K562 (cell line): ENCODE results near the gene MAD1L1. TPM values are rescaled to one million over a fixed set of nuclear protein-coding genes. Genes with fewer than 3 reads are reported as not detected.

Source experiments
- BRF1 ChIP-seq: IDR thresholded peaks from 3 replicates; pipeline ENCODE4 v1.6.1; 2011; ENCODE audit warnings: borderline replicate concordance, mild to moderate bottlenecking; ENCODE audit not compliant: insufficient read length; ENCODE audit errors: extremely low read depth
- ESRRA ChIP-seq: fragments of 450-650 bp; IDR thresholded peaks from 2 replicates; pipeline ENCODE4 v1.6.1; 2014; ENCODE audit warnings: low read depth, mild to moderate bottlenecking, moderate library complexity, borderline replicate concordance
- FOXP1 ChIP-seq: sonication (generic); formaldehyde crosslinking; IDR thresholded peaks from 2 replicates; pipeline ENCODE4 v1.8.0; 2022; ENCODE audit warnings: mild to moderate bottlenecking, missing genetic modification reagents
- NR2C2 ChIP-seq, 2 experiments: fragments of 200-800 bp in 1 of 2; sonication (Bioruptor generic) in 1 of 2; sonication (generic) in 1 of 2; formaldehyde crosslinking in 1 of 2; IDR thresholded peaks; 2 replicates each; pipeline versions ENCODE4 v1.6.1 to v1.8.0; 2016 to 2022; ENCODE audit warnings: mild to moderate bottlenecking in 1 of 2, missing compliant biosample characterization in 1 of 2, missing genetic modification characterization in 1 of 2, missing genetic modification reagents in 1 of 2
- PTRF ChIP-seq: fragments of 450-650 bp; IDR thresholded peaks from 2 replicates; pipeline ENCODE4 v1.6.1; 2016; ENCODE audit warnings: mild to moderate bottlenecking, missing genetic modification characterization, missing compliant biosample characterization
- ZNF431 ChIP-seq: sonication (generic); formaldehyde crosslinking; IDR thresholded peaks from 2 replicates; pipeline ENCODE4 v1.8.0; 2022; ENCODE audit warnings: mild to moderate bottlenecking, missing genetic modification reagents
- polyA plus RNA-seq, 8 experiments: library from polyadenylated mRNA; depleted of rRNA in 4 of 8; stranded (reverse) in 5 of 8; unstranded in 3 of 8; fragments of >200 nt; fragmentation: Nextera tagmentation in 2 of 8; fragmentation: Illumina TruSeq in 1 of 8; extraction: Ambion mirVana in 2 of 8; extraction: Trizol in 1 of 8; gene quantifications; 2 replicates each; pipeline versions ENCODE4 v1.2.1 to v1.2.3, GENCODE V29; 2011 to 2014; ENCODE audit warnings: inconsistent platforms in 1 of 8, missing spikeins in 1 of 8
- total RNA-seq, 7 experiments: library from RNA; depleted of rRNA in 6 of 7; stranded (reverse); fragments of >200 nt in 6 of 7; fragmentation: Illumina TruSeq in 2 of 7; extraction: Trizol in 2 of 7; gene quantifications; 2 replicates each; pipeline versions ENCODE4 v1.2.1 to v1.2.3, GENCODE V29; 2011 to 2021; ENCODE audit warnings: low replicate concordance in 1 of 7
- TF ChIP-seq, protein P1 (sequence below): sonication (generic); formaldehyde crosslinking; IDR thresholded peaks from 2 replicates; pipeline ENCODE4 v1.8.0; 2022; ENCODE audit warnings: missing genetic modification reagents, mild to moderate bottlenecking, borderline replicate concordance
- TF ChIP-seq, protein P2 (sequence below): fragments of 250-450 bp; sonication (Bioruptor Pico); IDR thresholded peaks from 2 replicates; pipeline ENCODE4 v1.4.0; 2020; ENCODE audit warnings: mild to moderate bottlenecking, moderate library complexity
- TF ChIP-seq, protein P3 (sequence below), 2 experiments: IDR thresholded peaks in 1 of 2; conservative IDR thresholded peaks in 1 of 2; 2 replicates each; pipeline ENCODE4 v1.6.1; 2016; ENCODE audit warnings: low read depth in 2 of 2, mild to moderate bottlenecking in 1 of 2, missing compliant biosample characterization in 1 of 2, missing genetic modification characterization in 1 of 2, moderate library complexity in 1 of 2
- TF ChIP-seq, protein P4 (sequence below): fragments of 200-800 bp; sonication (Bioruptor generic); IDR thresholded peaks from 2 replicates; pipeline ENCODE4 v1.6.1; 2017; ENCODE audit warnings: missing genetic modification characterization, missing compliant biosample characterization

Gene MAD1L1
- total and polyA plus RNA-seq, 9 of the 15 experiments (the other 6 are each of a cell fraction or from before 2014, with no cell fraction given), result 1.7 to 89.7 (median 18.0) TPM

DNA sequence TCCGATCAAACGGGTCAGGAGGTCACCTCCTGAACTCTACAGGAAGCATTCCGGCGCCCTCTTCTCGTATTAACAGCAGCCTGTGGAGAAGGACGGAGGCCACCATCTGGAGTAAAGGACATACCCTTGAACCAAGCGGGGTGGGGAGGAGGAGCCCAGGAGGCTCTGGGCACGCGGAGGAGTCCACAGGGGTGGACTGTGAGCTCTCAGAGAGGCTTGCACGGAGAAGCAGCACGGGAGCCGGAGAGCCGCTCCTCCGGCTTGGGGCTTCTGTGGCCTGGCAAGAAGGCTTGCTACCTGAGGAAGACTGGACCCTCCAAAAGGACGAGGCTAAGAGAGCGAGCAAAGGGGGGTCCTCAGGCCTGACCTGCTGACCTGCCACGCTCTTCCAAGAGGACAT is 77.9 kb downstream of the MAD1L1 start (continued):
- TF ChIP-seq ESRRA (no peak), ZNF431 (no peak), FOXP1 (CRISPR knock-in tag) (no peak), BRF1 (no peak), NR2C2 (CRISPR knock-in tag; IDR thresholded peaks at IDR 0.05) (no peak), NR2C2 (tag; IDR thresholded peaks at IDR 0.05) (no peak), PTRF (tag) (no peak)
- TF ChIP-seq, protein P1, sequence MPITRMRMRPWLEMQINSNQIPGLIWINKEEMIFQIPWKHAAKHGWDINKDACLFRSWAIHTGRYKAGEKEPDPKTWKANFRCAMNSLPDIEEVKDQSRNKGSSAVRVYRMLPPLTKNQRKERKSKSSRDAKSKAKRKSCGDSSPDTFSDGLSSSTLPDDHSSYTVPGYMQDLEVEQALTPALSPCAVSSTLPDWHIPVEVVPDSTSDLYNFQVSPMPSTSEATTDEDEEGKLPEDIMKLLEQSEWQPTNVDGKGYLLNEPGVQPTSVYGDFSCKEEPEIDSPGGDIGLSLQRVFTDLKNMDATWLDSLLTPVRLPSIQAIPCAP, result no peak
- TF ChIP-seq, protein P2, sequence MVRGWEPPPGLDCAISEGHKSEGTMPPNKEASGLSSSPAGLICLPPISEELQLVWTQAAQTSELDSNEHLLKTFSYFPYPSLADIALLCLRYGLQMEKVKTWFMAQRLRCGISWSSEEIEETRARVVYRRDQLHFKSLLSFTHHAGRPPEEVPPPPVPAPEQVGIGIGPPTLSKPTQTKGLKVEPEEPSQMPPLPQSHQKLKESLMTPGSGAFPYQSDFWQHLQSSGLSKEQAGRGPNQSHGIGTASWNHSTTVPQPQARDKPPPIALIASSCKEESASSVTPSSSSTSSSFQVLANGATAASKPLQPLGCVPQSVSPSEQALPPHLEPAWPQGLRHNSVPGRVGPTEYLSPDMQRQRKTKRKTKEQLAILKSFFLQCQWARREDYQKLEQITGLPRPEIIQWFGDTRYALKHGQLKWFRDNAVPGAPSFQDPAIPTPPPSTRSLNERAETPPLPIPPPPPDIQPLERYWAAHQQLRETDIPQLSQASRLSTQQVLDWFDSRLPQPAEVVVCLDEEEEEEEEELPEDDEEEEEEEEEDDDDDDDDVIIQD, result no peak
- TF ChIP-seq, protein P3, sequence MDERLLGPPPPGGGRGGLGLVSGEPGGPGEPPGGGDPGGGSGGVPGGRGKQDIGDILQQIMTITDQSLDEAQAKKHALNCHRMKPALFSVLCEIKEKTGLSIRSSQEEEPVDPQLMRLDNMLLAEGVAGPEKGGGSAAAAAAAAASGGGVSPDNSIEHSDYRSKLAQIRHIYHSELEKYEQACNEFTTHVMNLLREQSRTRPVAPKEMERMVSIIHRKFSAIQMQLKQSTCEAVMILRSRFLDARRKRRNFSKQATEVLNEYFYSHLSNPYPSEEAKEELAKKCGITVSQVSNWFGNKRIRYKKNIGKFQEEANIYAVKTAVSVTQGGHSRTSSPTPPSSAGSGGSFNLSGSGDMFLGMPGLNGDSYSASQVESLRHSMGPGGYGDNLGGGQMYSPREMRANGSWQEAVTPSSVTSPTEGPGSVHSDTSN (CRISPR knock-in tag; IDR thresholded peaks at IDR 0.05; ENCODE audit: low read depth), result no peak
- TF ChIP-seq, protein P3 (tag; conservative IDR thresholded peaks at IDR 0.05; ENCODE audit: low read depth), result no peak
- TF ChIP-seq, protein P4, sequence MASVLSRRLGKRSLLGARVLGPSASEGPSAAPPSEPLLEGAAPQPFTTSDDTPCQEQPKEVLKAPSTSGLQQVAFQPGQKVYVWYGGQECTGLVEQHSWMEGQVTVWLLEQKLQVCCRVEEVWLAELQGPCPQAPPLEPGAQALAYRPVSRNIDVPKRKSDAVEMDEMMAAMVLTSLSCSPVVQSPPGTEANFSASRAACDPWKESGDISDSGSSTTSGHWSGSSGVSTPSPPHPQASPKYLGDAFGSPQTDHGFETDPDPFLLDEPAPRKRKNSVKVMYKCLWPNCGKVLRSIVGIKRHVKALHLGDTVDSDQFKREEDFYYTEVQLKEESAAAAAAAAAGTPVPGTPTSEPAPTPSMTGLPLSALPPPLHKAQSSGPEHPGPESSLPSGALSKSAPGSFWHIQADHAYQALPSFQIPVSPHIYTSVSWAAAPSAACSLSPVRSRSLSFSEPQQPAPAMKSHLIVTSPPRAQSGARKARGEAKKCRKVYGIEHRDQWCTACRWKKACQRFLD (CRISPR knock-in tag), result no peak
